H1 (cell line): Measurements from ENCODE around the gene NT5C1A. TPM values are rescaled to one million over a fixed set of nuclear protein-coding genes. Genes with fewer than 3 reads are reported as not detected.

ENCODE experiments used
- CEBPB ChIP-seq: IDR thresholded peaks from 2 replicates; pipeline ENCODE4 v1.6.1; 2012; ENCODE audit warnings: low read depth, low read length
- polyA plus RNA-seq, 7 experiments: library from polyadenylated mRNA; depleted of rRNA in 3 of 7; stranded (reverse) in 5 of 7; unstranded in 2 of 7; fragments of >200 nt in 5 of 7; fragments of 200-250 nt in 2 of 7; gene quantifications; 1 replicate in 5 of 7; 2 replicates in 1 of 7; 4 replicates in 1 of 7; pipeline versions ENCODE4 v1.2.1 to v1.2.3, GENCODE V29; 2011 to 2013; ENCODE audit warnings: missing spikeins in 2 of 7, mixed read lengths in 2 of 7
- total RNA-seq: library from RNA; stranded (reverse); fragmentation: NEBNext Ultra II Directional; extraction: Animal tissue kit (Norgen Biotek cat#: 25700); gene quantifications from 2 replicates; pipeline ENCODE4 v1.2.1, GENCODE V29; 2021

The NT5C1A gene
- total and polyA plus RNA-seq, 2 of the 8 experiments (the other 6 are each of a cell fraction or from before 2014, with no cell fraction given): not detected

- no peak for TF ChIP-seq CEBPB
- TF ChIP-seq, all 59 proteins: peak for 0
These were observed 19.8 kb downstream of the NT5C1A start (continued) for GRCh38 chr1:39652105-39652504.
